Smooth muscle cell (in vitro differentiated cells): ENCODE results near the gene SMPD1. TPM values are rescaled to one million over a fixed set of nuclear protein-coding genes. Genes with fewer than 3 reads are reported as not detected.
A peak's percentile ranks its signal among the peaks of the same experiment; 100 is the strongest.

Source experiments
- DNase-seq: peaks from one replicate; lab custom pipeline; 2025; ENCODE audit not compliant: unreplicated experiment; lab: John Stamatoyannopoulos, UW
- H2AFZ ChIP-seq: fragments of 200-600 bp; sonication (generic); 2 replicates; pipeline ENCODE4 v1.6.0; 2016; ENCODE audit warnings: antibody characterized with exemption, low read depth, mild to moderate bottlenecking
- H3F3A ChIP-seq: fragments of 200-600 bp; sonication (generic); 2 replicates; pipeline ENCODE4 v1.6.0; 2017; ENCODE audit warnings: antibody characterized with exemption, low read depth
- H3K27ac ChIP-seq: fragments of 200-600 bp; sonication (generic); 2 replicates; pipeline ENCODE4 v1.5.1; 2016; ENCODE audit warnings: low read depth, mild to moderate bottlenecking
- H3K27me3 ChIP-seq: fragments of 200-600 bp; sonication (generic); 2 replicates; pipeline ENCODE4 v1.6.1; 2016; ENCODE audit warnings: low read depth, mild to moderate bottlenecking
- H3K36me3 ChIP-seq: fragments of 200-600 bp; sonication (generic); 2 replicates; pipeline ENCODE4 v1.5.1; 2016; ENCODE audit warnings: low read depth
- H3K4me1 ChIP-seq: fragments of 200-600 bp; sonication (generic); 2 replicates; pipeline ENCODE4 v1.5.1; 2016; ENCODE audit warnings: low read depth
- H3K4me2 ChIP-seq: fragments of 200-600 bp; sonication (generic); 2 replicates; pipeline ENCODE4 v1.6.0; 2016; ENCODE audit warnings: mild to moderate bottlenecking
- H3K4me3 ChIP-seq: fragments of 200-600 bp; sonication (generic); 2 replicates; pipeline ENCODE4 v1.5.1; 2016; ENCODE audit warnings: mild to moderate bottlenecking
- H3K79me2 ChIP-seq: fragments of 200-600 bp; sonication (generic); 2 replicates; pipeline ENCODE4 v1.6.0; 2016; ENCODE audit warnings: low read depth, mild to moderate bottlenecking
- H3K9ac ChIP-seq: fragments of 200-600 bp; sonication (generic); 2 replicates; pipeline ENCODE4 v1.6.0; 2016; ENCODE audit warnings: low read depth
- H3K9me3 ChIP-seq: fragments of 200-600 bp; sonication (generic); replicated peaks from 2 replicates; pipeline ENCODE4 v1.5.1; 2016; ENCODE audit warnings: low read depth
- H4K20me1 ChIP-seq: fragments of 200-600 bp; sonication (generic); 2 replicates; pipeline ENCODE4 v1.6.0; 2016; ENCODE audit warnings: low read depth
- WGBS: methylation state at CpG from one replicate; pipeline ENCODE4 v1.1.7; 2016; ENCODE audit warnings: low lambda C conversion rate; 5-methylcytosine and 5-hydroxymethylcytosine counted together
- polyA plus RNA-seq: library from polyadenylated mRNA; unstranded; fragments of >200 nt; fragmentation: Nextera tagmentation; extraction: Ambion mirVana; gene quantifications from 2 replicates; pipeline ENCODE4 v1.2.1, GENCODE V29; 2016
- total RNA-seq: library from RNA; depleted of rRNA; stranded (reverse); fragments of >200 nt; gene quantifications from 2 replicates; pipeline ENCODE4 v1.2.3, GENCODE V29; 2014
- TF ChIP-seq, protein P1 (sequence below): fragments of 200-600 bp; sonication (generic); IDR thresholded peaks from 2 replicates; pipeline ENCODE4 v1.5.1; 2017; ENCODE audit warnings: borderline replicate concordance, mild to moderate bottlenecking, antibody characterized with exemption; ENCODE audit not compliant: insufficient read depth, poor library complexity, severe bottlenecking

The SMPD1 gene
- total and polyA plus RNA-seq, 2 experiments from 2014 or later = 56.6 to 57.3 TPM

DNA sequence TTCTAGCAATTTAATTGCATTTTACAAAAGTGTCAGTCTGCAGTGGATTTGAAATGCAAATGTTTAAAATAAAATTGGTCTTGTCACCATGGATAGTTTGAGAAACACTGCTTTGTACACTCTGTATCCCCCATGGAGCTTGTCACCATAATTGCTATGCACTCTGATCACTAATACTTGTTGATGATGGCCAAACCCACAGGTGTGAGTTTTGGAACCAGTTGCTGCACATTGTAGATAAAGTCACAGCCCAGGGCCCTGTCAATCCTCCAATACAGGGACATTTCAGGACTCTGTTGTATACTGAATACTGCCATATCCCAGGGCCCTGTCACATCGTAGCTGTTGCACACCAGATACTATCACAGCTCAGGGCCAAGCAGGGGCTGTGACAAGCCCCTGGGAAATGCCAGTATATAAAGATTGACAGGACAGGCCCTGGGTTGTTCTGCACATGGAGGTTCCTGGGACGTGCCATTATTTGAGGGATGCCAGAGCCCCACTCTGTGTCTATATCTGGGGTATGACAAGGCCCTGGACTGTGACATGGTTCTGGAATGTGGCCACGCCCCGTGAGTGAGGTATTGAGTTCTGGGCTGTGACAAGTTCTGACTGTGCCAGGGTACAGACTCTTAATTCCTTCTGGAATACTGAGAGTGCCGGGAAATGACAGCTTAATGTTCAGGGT, 27.9 kb upstream of the SMPD1 start:
- Histone ChIP-seq H2AFZ (no peak overlapping the region), H3K36me3 (no peaks in the 10 kb centered on the region), H3K27me3 (no peaks in the 10 kb centered on the region), H3K27ac (no peak overlapping the region), H3F3A (peaks cover 4% of the 10 kb centered on the region), H3K9me3 (no peaks in the 10 kb centered on the region), H3K9ac (no peak overlapping the region), H3K4me3 (no peak overlapping the region), H3K79me2 (no peaks in the 10 kb centered on the region), H4K20me1 (no peaks in the 10 kb centered on the region), H3K4me1 (peaks cover 7% of the 10 kb centered on the region), H3K4me2 (no peak overlapping the region)
- WGBS = 83% methylated on average over 5 of the region's 5 CpGs
- TF ChIP-seq, protein P1, sequence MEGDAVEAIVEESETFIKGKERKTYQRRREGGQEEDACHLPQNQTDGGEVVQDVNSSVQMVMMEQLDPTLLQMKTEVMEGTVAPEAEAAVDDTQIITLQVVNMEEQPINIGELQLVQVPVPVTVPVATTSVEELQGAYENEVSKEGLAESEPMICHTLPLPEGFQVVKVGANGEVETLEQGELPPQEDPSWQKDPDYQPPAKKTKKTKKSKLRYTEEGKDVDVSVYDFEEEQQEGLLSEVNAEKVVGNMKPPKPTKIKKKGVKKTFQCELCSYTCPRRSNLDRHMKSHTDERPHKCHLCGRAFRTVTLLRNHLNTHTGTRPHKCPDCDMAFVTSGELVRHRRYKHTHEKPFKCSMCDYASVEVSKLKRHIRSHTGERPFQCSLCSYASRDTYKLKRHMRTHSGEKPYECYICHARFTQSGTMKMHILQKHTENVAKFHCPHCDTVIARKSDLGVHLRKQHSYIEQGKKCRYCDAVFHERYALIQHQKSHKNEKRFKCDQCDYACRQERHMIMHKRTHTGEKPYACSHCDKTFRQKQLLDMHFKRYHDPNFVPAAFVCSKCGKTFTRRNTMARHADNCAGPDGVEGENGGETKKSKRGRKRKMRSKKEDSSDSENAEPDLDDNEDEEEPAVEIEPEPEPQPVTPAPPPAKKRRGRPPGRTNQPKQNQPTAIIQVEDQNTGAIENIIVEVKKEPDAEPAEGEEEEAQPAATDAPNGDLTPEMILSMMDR = no peak
- DNase-seq = no peak

GRCh38 chr11:6362873-6363678, 27.2 kb upstream of the SMPD1 start:
- Histone ChIP-seq H3K4me2 (no peak overlapping the region), H3K4me1 (peaks cover under 1% of the 10 kb centered on the region), H3K79me2 (no peaks in the 10 kb centered on the region), H2AFZ (no peak overlapping the region), H3K27ac (no peak overlapping the region), H3K4me3 (no peak overlapping the region), H3K9ac (no peak overlapping the region), H3F3A (no peaks in the 10 kb centered on the region), H3K36me3 (no peaks in the 10 kb centered on the region), H4K20me1 (no peaks in the 10 kb centered on the region), H3K27me3 (no peaks in the 10 kb centered on the region), H3K9me3 (no peaks in the 10 kb centered on the region)
- DNase-seq = peak; percentile 33
- TF ChIP-seq, protein P1 = peak; percentile 80
- 58% methylated on average over 6 of the region's 6 CpGs for WGBS

DNA sequence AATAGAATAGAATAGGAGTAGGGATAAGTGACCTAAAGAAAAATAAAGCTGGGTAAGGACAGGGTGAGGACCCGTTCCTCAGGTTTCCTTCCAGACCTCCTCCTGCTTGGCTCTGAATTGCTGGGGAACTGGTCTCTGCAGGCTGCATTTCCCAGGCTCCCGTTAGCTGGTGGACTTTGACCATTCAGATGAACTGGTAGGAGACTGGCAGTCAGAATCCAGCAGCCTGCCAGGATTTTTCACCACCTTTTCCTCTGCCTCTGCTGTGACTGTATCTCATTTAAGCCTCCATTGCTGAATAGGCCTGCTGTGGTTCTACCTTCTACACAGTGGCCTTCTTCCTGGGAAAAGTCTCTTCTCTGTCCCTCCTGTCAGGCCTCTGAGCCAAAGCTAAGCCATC, 24.6 kb upstream of the SMPD1 start:
- H3K9me3 ChIP-seq = no peaks in the 10 kb centered on the region
- no peak overlapping the region for H2AFZ ChIP-seq
- H3K4me3 ChIP-seq = no peak overlapping the region
- H3K4me2 ChIP-seq = no peak overlapping the region
- H3K4me1 ChIP-seq = no peaks in the 10 kb centered on the region
- no peak overlapping the region for H3K27ac ChIP-seq
- TF ChIP-seq, protein P1 = no peak
- no peak for DNase-seq
- no peaks in the 10 kb centered on the region for H3K79me2 ChIP-seq
- no peaks in the 10 kb centered on the region for H3K36me3 ChIP-seq
- 77% methylated on average over 2 of the region's 2 CpGs for whole genome bisulfite sequencing
- H3F3A ChIP-seq = no peaks in the 10 kb centered on the region
- H3K9ac ChIP-seq = no peak overlapping the region
- H4K20me1 ChIP-seq = no peaks in the 10 kb centered on the region
- no peaks in the 10 kb centered on the region for H3K27me3 ChIP-seq

GRCh38 chr11:6371825-6372224, 18.4 kb upstream of the SMPD1 start:
- H3K36me3 ChIP-seq = no peaks in the 10 kb centered on the region
- no peak overlapping the region for H3K4me3 ChIP-seq
- H4K20me1 ChIP-seq = no peaks in the 10 kb centered on the region
- WGBS = 80% methylated on average over 6 of the region's 6 CpGs
- H2AFZ ChIP-seq = no peak overlapping the region
- H3K4me1 ChIP-seq = no peaks in the 10 kb centered on the region
- no peak for DNase-seq
- no peak overlapping the region for H3K4me2 ChIP-seq
- no peak overlapping the region for H3K9ac ChIP-seq
- no peaks in the 10 kb centered on the region for H3K79me2 ChIP-seq
- H3K27me3 ChIP-seq = no peaks in the 10 kb centered on the region
- no peaks in the 10 kb centered on the region for H3F3A ChIP-seq
- TF ChIP-seq, protein P1 = no peak
- no peak overlapping the region for H3K27ac ChIP-seq
- H3K9me3 ChIP-seq = no peaks in the 10 kb centered on the region
